GM23338 (cell line): Measurements from ENCODE around the gene INSRR. TPM values are rescaled to one million over a fixed set of nuclear protein-coding genes. Genes with fewer than 3 reads are reported as not detected.

Source experiments
- ZNF114 ChIP-seq: fragments of 250-450 bp; sonication (Bioruptor Pico); IDR thresholded peaks from 2 replicates; pipeline ENCODE4 v1.5.0; 2020; ENCODE audit warnings: mild to moderate bottlenecking, moderate library complexity
- ZNF331 ChIP-seq: fragments of 250-450 bp; sonication (Bioruptor Pico); IDR thresholded peaks from 2 replicates; pipeline ENCODE4 v1.5.0; 2020; ENCODE audit warnings: low read depth, mild to moderate bottlenecking, moderate library complexity
- polyA plus RNA-seq: library from polyadenylated mRNA; unstranded; fragments of >200 nt; fragmentation: Nextera tagmentation; extraction: Ambion mirVana; gene quantifications from 2 replicates; pipeline ENCODE4 v1.2.1, GENCODE V29; 2016
- total RNA-seq: library from RNA; depleted of rRNA; stranded (reverse); fragments of >200 nt; shearing (Covaris generic); gene quantifications from 2 replicates; pipeline ENCODE4 v1.2.3, GENCODE V29; 2014; rRNA removed
- TF ChIP-seq, protein P1 (sequence below): fragments of 250-450 bp; sonication (Bioruptor Pico); IDR thresholded peaks from 2 replicates; pipeline ENCODE4 v1.5.0; 2020; ENCODE audit warnings: mild to moderate bottlenecking, moderate library complexity
- TF ChIP-seq, protein P2 (sequence below): IDR thresholded peaks from one replicate; pipeline ENCODE4 v1.6.1; 2018; ENCODE audit warnings: antibody characterized with exemption; ENCODE audit not compliant: unreplicated experiment

The INSRR gene
- total and polyA plus RNA-seq, 2 experiments from 2014 or later, result not detected

DNA sequence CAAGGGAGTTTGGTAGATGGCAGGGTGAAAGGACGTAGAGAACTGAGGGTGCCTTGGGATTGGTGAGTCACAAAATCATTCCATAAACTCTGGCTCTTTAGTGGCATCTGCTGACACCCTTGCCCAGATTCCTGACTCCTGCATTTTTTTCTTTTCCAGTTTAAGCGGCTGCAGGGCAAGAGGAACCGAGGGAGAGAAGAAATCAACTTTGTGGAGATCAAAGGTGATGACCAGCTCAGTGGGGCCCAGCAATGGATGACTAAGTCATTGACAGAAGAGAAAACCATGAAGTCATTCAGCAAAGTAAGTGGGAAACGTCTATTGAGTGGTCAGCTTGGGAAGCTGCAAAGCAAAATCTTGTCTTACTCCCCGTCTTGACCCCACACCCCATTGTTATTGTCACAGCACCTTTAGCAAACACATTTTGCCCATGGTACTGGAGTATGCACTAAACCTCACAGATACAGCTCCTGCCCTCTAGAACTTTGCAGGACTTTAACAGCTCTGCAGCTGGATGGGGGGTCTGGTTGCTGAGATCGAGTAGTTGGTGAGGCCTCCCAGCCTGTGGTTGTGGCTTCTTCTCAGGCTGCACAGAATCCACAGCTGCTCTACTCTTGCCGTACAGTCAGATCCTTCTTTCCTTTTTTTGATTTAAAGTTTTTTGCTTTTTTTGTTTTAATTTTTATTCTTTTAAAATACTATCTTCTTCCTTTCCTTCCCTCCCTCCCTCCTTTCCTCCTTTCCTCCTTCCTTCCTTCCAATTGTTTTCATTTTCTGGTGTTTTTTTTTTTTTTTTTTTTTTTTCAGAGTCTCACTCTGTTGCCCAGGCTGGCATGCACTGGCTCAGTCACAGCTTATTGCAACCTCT, 64.2 kb downstream of the INSRR start (continued):
- TF ChIP-seq, protein P1, sequence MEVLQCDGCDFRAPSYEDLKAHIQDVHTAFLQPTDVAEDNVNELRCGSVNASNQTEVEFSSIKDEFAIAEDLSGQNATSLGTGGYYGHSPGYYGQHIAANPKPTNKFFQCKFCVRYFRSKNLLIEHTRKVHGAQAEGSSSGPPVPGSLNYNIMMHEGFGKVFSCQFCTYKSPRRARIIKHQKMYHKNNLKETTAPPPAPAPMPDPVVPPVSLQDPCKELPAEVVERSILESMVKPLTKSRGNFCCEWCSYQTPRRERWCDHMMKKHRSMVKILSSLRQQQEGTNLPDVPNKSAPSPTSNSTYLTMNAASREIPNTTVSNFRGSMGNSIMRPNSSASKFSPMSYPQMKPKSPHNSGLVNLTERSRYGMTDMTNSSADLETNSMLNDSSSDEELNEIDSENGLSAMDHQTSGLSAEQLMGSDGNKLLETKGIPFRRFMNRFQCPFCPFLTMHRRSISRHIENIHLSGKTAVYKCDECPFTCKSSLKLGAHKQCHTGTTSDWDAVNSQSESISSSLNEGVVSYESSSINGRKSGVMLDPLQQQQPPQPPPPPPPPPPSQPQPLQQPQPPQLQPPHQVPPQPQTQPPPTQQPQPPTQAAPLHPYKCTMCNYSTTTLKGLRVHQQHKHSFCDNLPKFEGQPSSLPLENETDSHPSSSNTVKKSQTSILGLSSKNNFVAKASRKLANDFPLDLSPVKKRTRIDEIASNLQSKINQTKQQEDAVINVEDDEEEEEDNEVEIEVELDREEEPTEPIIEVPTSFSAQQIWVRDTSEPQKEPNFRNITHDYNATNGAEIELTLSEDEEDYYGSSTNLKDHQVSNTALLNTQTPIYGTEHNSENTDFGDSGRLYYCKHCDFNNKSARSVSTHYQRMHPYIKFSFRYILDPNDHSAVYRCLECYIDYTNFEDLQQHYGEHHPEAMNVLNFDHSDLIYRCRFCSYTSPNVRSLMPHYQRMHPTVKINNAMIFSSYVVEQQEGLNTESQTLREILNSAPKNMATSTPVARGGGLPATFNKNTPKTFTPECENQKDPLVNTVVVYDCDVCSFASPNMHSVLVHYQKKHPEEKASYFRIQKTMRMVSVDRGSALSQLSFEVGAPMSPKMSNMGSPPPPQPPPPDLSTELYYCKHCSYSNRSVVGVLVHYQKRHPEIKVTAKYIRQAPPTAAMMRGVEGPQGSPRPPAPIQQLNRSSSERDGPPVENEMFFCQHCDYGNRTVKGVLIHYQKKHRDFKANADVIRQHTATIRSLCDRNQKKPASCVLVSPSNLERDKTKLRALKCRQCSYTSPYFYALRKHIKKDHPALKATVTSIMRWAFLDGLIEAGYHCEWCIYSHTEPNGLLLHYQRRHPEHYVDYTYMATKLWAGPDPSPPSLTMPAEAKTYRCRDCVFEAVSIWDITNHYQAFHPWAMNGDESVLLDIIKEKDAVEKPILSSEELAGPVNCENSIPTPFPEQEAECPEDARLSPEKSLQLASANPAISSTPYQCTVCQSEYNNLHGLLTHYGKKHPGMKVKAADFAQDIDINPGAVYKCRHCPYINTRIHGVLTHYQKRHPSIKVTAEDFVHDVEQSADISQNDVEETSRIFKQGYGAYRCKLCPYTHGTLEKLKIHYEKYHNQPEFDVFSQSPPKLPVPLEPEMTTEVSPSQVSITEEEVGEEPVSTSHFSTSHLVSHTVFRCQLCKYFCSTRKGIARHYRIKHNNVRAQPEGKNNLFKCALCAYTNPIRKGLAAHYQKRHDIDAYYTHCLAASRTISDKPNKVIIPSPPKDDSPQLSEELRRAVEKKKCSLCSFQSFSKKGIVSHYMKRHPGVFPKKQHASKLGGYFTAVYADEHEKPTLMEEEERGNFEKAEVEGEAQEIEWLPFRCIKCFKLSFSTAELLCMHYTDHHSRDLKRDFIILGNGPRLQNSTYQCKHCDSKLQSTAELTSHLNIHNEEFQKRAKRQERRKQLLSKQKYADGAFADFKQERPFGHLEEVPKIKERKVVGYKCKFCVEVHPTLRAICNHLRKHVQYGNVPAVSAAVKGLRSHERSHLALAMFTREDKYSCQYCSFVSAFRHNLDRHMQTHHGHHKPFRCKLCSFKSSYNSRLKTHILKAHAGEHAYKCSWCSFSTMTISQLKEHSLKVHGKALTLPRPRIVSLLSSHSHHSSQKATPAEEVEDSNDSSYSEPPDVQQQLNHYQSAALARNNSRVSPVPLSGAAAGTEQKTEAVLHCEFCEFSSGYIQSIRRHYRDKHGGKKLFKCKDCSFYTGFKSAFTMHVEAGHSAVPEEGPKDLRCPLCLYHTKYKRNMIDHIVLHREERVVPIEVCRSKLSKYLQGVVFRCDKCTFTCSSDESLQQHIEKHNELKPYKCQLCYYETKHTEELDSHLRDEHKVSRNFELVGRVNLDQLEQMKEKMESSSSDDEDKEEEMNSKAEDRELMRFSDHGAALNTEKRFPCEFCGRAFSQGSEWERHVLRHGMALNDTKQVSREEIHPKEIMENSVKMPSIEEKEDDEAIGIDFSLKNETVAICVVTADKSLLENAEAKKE (CRISPR knock-in tag), result no peak
- TF ChIP-seq ZNF331 (CRISPR knock-in tag), result no peak
- TF ChIP-seq ZNF114 (CRISPR knock-in tag), result no peak
- TF ChIP-seq, protein P2, sequence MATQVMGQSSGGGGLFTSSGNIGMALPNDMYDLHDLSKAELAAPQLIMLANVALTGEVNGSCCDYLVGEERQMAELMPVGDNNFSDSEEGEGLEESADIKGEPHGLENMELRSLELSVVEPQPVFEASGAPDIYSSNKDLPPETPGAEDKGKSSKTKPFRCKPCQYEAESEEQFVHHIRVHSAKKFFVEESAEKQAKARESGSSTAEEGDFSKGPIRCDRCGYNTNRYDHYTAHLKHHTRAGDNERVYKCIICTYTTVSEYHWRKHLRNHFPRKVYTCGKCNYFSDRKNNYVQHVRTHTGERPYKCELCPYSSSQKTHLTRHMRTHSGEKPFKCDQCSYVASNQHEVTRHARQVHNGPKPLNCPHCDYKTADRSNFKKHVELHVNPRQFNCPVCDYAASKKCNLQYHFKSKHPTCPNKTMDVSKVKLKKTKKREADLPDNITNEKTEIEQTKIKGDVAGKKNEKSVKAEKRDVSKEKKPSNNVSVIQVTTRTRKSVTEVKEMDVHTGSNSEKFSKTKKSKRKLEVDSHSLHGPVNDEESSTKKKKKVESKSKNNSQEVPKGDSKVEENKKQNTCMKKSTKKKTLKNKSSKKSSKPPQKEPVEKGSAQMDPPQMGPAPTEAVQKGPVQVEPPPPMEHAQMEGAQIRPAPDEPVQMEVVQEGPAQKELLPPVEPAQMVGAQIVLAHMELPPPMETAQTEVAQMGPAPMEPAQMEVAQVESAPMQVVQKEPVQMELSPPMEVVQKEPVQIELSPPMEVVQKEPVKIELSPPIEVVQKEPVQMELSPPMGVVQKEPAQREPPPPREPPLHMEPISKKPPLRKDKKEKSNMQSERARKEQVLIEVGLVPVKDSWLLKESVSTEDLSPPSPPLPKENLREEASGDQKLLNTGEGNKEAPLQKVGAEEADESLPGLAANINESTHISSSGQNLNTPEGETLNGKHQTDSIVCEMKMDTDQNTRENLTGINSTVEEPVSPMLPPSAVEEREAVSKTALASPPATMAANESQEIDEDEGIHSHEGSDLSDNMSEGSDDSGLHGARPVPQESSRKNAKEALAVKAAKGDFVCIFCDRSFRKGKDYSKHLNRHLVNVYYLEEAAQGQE, result no peak

Other genes starting within 250 kb of the INSRR start
- gene HAPLN2, start 239.7 kb downstream of the INSRR start, total RNA-seq, result not detected in 2 replicates
- gene HAPLN2, start 239.7 kb downstream of the INSRR start, polyA plus RNA-seq, result 0.53 TPM in 1 of 2 replicates, not detected in the other
- gene BCAN, start 217.0 kb downstream of the INSRR start, total RNA-seq, result 5.5 and 8.0 TPM in 2 replicates
- 2.3 and 3.6 TPM in 2 replicates for gene BCAN, start 217.0 kb downstream of the INSRR start, polyA plus RNA-seq
- 85.3 and 95.9 TPM in 2 replicates for gene NES, start 181.7 kb downstream of the INSRR start, total RNA-seq
- gene NES, start 181.7 kb downstream of the INSRR start, polyA plus RNA-seq, result 25.0 and 27.5 TPM in 2 replicates
- gene CRABP2, start 153.5 kb downstream of the INSRR start, total RNA-seq, result 35.1 and 45.9 TPM in 2 replicates
- gene CRABP2, start 153.5 kb downstream of the INSRR start, polyA plus RNA-seq, result 137 and 138 TPM in 2 replicates
- gene METTL25B, start 130.6 kb downstream of the INSRR start, total RNA-seq, result 12.9 and 18.3 TPM in 2 replicates
- gene METTL25B, start 130.6 kb downstream of the INSRR start, polyA plus RNA-seq, result 18.1 and 21.1 TPM in 2 replicates
- gene ISG20L2, start 130.4 kb downstream of the INSRR start, total RNA-seq, result 34.9 and 50.9 TPM in 2 replicates
- gene ISG20L2, start 130.4 kb downstream of the INSRR start, polyA plus RNA-seq, result 22.2 and 23.1 TPM in 2 replicates
- 18.8 and 23.8 TPM in 2 replicates for gene MRPL24, start 118.0 kb downstream of the INSRR start, total RNA-seq
- 45.7 and 52.4 TPM in 2 replicates for gene MRPL24, start 118.0 kb downstream of the INSRR start, polyA plus RNA-seq
- gene HDGF, start 107.4 kb downstream of the INSRR start, total RNA-seq, result 230 and 251 TPM in 2 replicates
- 106 and 126 TPM in 2 replicates for gene HDGF, start 107.4 kb downstream of the INSRR start, polyA plus RNA-seq
- gene PRCC, start 91.6 kb downstream of the INSRR start, total RNA-seq, result 58.6 and 72.9 TPM in 2 replicates
- 65.3 and 66.2 TPM in 2 replicates for gene PRCC, start 91.6 kb downstream of the INSRR start, polyA plus RNA-seq
- gene SH2D2A, start 42.3 kb downstream of the INSRR start, total RNA-seq, result 3.4 and 11.5 TPM in 2 replicates
- 4.6 and 5.5 TPM in 2 replicates for gene SH2D2A, start 42.3 kb downstream of the INSRR start, polyA plus RNA-seq
- gene NTRK1, start 1.7 kb upstream of the INSRR start, total RNA-seq, result 0.08 and 0.42 TPM in 2 replicates
- 0.23 and 0.45 TPM in 2 replicates for gene NTRK1, start 1.7 kb upstream of the INSRR start, polyA plus RNA-seq
- 0.28 and 0.47 TPM in 2 replicates for gene PEAR1, start 34.6 kb upstream of the INSRR start, total RNA-seq
- 0.10 and 0.47 TPM in 2 replicates for gene PEAR1, start 34.6 kb upstream of the INSRR start, polyA plus RNA-seq
- gene LRRC71, start 61.5 kb upstream of the INSRR start, total RNA-seq, result not detected in 2 replicates
- gene LRRC71, start 61.5 kb upstream of the INSRR start, polyA plus RNA-seq, result 0.24 and 0.31 TPM in 2 replicates
- gene ARHGEF11, start 186.6 kb upstream of the INSRR start, total RNA-seq, result 23.5 and 33.7 TPM in 2 replicates
- gene ARHGEF11, start 186.6 kb upstream of the INSRR start, polyA plus RNA-seq, result 11.1 and 12.3 TPM in 2 replicates
- gene ETV3L, start 240.7 kb upstream of the INSRR start, total RNA-seq, result not detected in 2 replicates
- gene ETV3L, start 240.7 kb upstream of the INSRR start, polyA plus RNA-seq, result not detected in 2 replicates